T-helper 1 cell treated with Interleukin-12 subunit alpha and Interleukin-12 subunit beta and Interleukin-4 antibody, amounts not matched to agents 30 ng/mL and 1 ng/mL, for 36 hours (primary cell): ENCODE results near the gene PLOD1. TPM values are rescaled to one million over a fixed set of nuclear protein-coding genes. Genes with fewer than 3 reads are reported as not detected.
"Not testable (repeated sequence)": the region's sequence is repeated elsewhere in the genome, so short reads cannot be mapped to it uniquely, and the experiment has no call there.

Experiments
- intact Hi-C: fragments of 100-400 bp; cut with micrococcal nuclease; formaldehyde crosslinking; loops from one replicate; pipeline ENCODE4 v1.15.1; 2024
- total RNA-seq: library from RNA; stranded (reverse); gene quantifications from 2 replicates; pipeline ENCODE4 v1.2.3, GENCODE V29; 2022

The PLOD1 gene
- total RNA-seq, 1 donor from 2014 or later = 27.0 TPM

DNA sequence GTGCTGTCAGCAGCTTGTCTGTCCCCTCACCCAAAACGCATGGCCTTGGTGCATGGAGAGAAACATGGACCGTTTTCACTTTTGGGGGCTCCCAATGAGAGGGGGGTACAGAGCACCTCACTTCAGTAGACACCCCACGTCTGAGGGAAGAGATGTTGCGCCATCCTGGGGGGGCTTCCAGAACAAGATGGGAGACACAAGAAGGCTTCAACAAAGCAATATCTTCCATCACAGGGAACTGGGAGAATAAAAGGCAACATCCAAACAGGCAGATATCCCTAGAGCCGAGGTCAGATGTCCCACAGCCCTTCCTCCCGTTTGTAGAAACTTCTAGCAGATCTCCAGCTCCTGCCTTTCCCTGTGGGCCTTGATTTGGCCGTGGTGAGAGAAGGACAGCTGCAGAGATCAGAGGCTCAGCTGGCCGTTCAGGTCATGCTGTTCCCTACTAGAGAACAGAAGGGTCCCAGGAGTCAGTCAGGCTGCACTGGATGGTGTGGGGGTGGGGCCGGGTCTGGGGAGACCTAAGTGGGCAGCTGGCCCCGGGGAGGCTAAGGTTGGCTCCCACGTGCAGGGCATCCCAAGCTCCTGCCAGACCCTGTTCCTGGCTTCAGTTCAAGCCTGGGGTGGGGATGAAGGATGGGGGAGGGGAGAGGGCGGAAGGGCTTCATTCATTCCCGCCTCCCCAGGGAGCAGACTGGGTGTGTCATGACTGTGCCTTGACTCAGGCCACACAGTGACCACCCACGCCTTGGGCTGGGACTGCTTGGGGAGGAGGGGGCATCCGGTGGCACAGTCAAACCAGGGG, 4.4 kb downstream of the PLOD1 start:
- intact Hi-C loops = no loop called here

GRCh38 chr1:11939794-11940193, 5.3 kb downstream of the PLOD1 start:
- intact Hi-C loops = not testable (repeated sequence)

GRCh38 chr1:11940260-11940921, 5.9 kb downstream of the PLOD1 start:
- intact Hi-C loops = no loop called here

- intact Hi-C loops = no loop called here
Measured at GRCh38 chr1:11942280-11942679, 7.8 kb downstream of the PLOD1 start.

GRCh38 chr1:11943619-11944018, 9.1 kb downstream of the PLOD1 start:
- intact Hi-C loops = no loop called here

- intact Hi-C loops = no loop called here
Measured at GRCh38 chr1:11944358-11944931, 9.9 kb downstream of the PLOD1 start.

DNA sequence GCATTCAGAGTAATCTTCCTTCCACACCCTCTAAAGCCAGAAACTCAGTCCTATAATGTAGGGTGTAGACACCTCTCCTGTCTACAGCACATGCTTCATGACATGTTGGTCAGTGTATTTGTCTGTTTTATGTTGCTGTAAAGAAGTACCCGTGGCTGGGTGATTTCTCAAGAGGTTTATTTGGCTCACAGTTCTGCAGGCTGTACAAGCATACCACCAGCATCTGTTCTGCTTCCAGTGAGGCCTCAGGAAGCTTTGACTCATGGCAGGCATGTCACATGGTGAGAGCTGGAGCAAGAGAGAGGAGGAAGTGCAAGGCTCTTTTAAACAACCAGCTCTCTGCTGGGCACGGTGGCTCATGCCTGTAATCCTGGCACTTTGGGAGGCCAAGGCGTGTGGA, 12.1 kb downstream of the PLOD1 start:
- intact Hi-C loops = no loop called here

DNA sequence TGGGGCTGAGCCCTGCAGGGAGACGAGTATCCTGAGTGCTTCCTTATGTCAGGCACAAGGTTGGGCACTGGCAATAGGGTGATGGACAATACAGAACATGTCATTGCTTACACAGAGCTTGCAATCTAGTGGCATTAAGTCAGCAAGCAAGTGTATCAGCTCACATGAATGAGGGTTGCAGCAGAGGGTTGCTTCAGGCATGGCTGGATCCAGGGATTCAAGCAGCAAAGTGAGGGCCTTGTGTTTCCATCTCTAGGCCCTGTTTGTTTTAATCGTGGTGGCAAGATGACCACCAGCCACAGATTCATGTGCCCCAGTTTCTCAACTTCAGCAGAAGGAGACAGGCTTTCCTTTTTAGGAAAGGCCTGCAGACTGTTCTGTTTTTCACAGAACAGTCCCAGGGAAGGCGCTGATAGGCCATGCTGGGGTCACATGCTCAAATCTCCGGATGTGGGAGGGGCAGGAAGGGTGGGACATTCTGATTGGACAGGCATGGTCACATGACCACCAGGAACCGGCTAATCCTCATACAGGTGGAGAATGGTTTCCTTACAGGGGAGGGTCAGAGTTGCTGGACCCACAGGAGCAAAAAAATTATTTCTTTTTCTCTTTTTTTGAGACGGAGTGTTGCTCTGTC, 14.4 kb downstream of the PLOD1 start:
- intact Hi-C loops = no loop called here

DNA sequence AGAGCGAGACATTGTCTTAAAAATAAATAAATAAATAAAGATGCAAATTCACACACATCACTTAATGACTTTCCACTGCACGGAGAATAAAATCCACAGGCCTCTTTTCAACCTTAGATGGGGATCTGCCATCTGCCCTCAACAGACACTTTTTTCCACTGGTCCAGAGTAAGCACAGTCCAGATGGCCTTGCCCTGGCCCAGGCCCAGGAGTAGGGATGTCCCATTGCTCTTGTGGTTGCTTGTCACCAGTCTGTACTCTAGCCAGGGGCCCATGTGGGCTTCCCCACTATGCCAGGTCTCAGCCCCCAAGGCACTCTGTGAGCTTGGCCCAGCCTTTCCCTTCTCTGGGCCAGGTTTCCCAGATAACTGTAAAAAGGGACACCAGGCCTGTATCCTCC, 17.4 kb downstream of the PLOD1 start:
- intact Hi-C loops = no loop called here

DNA sequence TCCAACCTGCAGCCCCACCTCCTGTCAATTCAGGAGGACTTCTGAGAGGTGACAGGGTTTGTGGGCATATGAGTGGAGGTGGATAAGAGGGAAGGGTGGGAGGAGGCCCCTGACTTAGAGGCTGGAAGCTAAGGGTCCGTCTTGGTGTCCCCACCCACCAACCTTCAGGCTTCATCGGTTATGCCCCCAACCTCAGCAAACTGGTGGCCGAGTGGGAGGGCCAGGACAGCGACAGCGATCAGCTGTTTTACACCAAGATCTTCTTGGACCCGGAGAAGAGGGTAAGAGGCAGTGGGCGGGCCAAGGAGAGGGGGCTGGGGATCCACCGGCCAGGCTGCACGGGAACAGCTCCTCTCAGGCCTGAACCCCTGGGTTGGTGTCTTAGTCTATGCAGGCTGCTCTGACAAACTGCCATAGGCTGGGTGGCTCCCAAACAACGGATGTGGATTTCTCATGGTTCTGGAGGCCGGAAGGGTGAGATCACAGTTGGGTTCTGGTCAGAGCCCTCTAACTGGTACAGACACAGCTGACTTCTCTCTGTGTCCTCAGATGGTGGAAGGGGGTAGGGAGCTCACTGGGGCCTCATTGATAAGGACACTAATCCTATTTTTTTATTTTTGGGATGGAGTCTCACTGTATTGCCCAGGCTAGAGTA, 18.1 kb downstream of the PLOD1 start:
- intact Hi-C loops = no loop called here

DNA sequence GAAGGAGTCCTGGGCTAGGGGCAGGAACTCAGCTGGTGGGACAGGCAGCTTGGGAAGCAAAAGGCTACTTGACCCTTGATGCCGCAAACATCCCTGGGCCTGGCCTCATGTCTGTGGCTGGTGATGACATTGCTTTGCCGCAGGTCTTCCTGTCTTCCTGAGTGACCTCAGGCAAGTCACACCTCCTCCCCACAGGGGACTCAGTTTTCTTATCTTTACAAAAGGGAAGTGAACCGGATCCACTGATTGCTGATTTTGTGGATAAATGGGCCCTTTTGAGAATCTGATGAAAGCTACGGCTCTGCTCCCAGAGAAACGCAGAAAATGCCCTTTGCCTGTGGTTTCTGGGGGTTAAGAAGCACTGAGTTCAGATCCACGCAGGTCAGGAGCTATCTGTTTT, 20.7 kb downstream of the PLOD1 start:
- intact Hi-C loops = no loop called here

GRCh38 chr1:11957398-11957797, 22.9 kb downstream of the PLOD1 start:
- intact Hi-C loops = no loop called here

DNA sequence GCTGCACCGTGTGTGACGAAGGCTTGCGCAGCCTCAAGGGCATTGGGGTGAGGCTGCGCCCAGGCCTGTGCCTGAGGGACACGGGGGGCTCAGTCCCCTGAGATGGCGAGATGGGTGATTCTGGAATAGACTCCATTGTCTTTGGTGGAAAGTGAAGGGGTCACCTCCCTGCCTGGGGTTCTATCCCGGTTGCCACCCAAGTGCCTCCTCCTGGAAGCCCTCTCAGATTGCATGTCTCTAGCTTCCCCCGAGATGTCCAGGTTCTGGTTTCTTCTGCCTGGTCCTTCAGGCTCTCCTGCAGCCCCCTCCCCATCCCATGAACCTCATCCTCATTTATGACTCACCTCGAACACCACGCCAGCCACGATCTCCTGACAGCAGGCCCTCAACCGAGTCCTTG, 23.4 kb downstream of the PLOD1 start:
- intact Hi-C loops = no loop called here

DNA sequence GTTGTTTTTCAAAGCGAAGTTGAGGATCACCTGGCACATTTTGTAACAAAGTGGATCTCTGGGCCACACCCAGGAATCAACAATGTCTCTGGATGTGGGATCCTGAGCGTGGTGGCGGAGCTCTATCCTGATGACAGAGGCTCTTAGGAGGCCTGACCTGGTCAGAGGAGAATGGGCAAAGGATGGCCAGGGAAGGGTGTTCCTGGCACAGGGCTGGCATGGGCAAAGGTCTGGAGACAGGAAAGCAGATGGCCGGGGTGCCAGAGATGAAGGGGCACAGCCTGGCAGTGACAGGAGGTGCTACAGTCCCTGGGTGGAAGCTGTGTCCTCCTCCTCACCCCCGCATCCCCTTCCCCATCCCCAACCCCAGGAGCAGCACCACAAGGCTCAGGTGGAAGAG, 25.8 kb downstream of the PLOD1 start:
- intact Hi-C loops = no loop called here

GRCh38 chr1:11960715-11961114, 26.2 kb downstream of the PLOD1 start:
- intact Hi-C loops = no loop called here

- intact Hi-C loops = no loop called here
Measured at GRCh38 chr1:11961230-11961629, 26.7 kb downstream of the PLOD1 start.

- intact Hi-C loops = no loop called here
Measured at GRCh38 chr1:11963622-11964021, 29.1 kb downstream of the PLOD1 start.

DNA sequence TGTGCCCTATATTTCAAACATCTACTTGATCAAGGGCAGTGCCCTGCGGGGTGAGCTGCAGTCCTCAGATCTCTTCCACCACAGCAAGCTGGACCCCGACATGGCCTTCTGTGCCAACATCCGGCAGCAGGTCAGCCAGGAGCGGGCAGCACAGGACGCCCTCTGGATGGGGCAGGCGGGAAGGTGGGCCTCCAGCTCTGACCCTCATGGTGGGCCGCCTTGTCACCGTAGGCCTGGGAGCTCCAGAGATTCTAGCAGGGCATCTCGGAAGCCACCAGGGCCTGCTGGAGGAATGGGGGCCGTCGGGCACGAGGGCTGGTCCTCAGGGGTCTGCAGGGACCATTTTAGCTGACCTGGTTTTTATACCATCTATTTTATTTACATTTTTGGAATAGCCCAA, 30.1 kb downstream of the PLOD1 start:
- intact Hi-C loops = no loop called here

GRCh38 chr1:11967028-11967547, 32.6 kb downstream of the PLOD1 start:
- intact Hi-C loops = loop anchor here (1.0 kb wide), 2 partner anchors 102 to 129 kb away; no protein-coding TSS in a partner anchor

GRCh38 chr1:11970441-11971185, 36.1 kb downstream of the PLOD1 start:
- intact Hi-C loops = no loop called here

- intact Hi-C loops = no loop called here
Measured at GRCh38 chr1:11977625-11978024, 43.1 kb downstream of the PLOD1 start.
